ENCODE measurements around the gene CD99L2. TPM values are rescaled to one million over a fixed set of nuclear protein-coding genes. Genes with fewer than 3 reads are reported as not detected.

The CD99L2 gene
- total and polyA plus RNA-seq, 10 of the 15 experiments (the other 5 are each of a cell fraction or from before 2014, with no cell fraction given), result 1.1 to 22.9 (median 13.0) TPM

DNA sequence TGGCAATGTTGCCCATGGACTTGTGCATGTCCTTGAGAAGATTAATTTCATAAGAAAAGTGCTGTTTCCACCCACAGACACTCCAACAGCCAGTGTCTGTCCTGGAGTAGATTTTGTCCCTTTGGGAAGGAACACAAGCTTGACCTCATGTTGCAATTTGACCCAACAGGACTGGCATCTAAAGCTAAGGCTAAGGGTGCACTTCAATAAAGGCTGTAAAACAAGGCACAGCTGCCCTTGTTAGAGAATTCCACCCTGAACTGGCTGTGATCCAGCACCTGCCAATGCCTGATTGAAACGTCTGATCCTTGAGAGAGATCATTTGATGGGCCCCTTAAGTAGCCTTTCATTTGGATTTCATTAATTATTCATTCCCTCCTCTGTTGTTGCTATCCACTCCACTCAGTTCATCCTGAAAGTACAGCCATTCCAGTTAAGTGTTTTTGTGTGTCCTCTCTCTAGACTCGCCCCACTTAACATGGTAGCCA lies 56.2 kb downstream of the CD99L2 start:
- Histone ChIP-seq H3K36me3 (ENCODE audit: control insufficient read depth in 2 of 2, insufficient read depth in 2 of 2, low read length in 1 of 2) (no peaks in the 10 kb centered on the region), H3K79me2 (ENCODE audit: control insufficient read depth, insufficient read depth, low read length) (no peaks in the 10 kb centered on the region), H3K4me2 (ENCODE audit: control insufficient read depth, insufficient read depth) (no peak overlapping the region), H3K27me3 (replicated peaks in 1 of 2; ENCODE audit: control insufficient read depth in 2 of 2, insufficient read depth in 2 of 2, low read length in 1 of 2) (no peaks in the 10 kb centered on the region), H2AFZ (ENCODE audit: control insufficient read depth, low read depth, low read length) (no peak overlapping the region), H3K27ac (ENCODE audit: control insufficient read depth, insufficient read depth) (no peak overlapping the region), H3K9ac (ENCODE audit: control insufficient read depth, insufficient read depth, low read length) (no peak overlapping the region), H3K4me1 (ENCODE audit: control insufficient read depth, insufficient read depth, low read length) (no peaks in the 10 kb centered on the region), H3K4me3 (no peak overlapping the region), H3K9me3 (replicated peaks; ENCODE audit: control insufficient read depth, insufficient read depth, low read length) (no peaks in the 10 kb centered on the region), H4K20me1 (ENCODE audit: control insufficient read depth, insufficient read depth) (no peaks in the 10 kb centered on the region)
- 34% methylated on average over 2 of the region's 2 CpGs for WGBS (ENCODE audit: insufficient coverage, insufficient replicate concordance, low lambda C conversion rate, missing lambda C conversion rate)
- no peak for DNase-seq (ENCODE audit: low read depth, low spot score)
- SMC1A ChIA-PET (ENCODE audit: uncharacterized antibody, unreplicated experiment), result interaction anchor here (0.6 kb wide), 1 partner anchor 228 kb away, joined by 3 read pairs; no protein-coding TSS in a partner anchor
- POLR2A ChIA-PET, result no interaction called here
- TF ChIP-seq NFYA (IDR thresholded peaks at IDR 0.05; ENCODE audit: borderline replicate concordance, low read depth, low read length) (no peak), HDAC6 (IDR thresholded peaks at IDR 0.05; ENCODE audit: unreplicated experiment) (no peak), PAX8 (IDR thresholded peaks at IDR 0.05) (no peak), MTA3 (IDR thresholded peaks at IDR 0.05; ENCODE audit: borderline replicate concordance, low read length) (no peak), SKIL (IDR thresholded peaks at IDR 0.05; ENCODE audit: low read depth, poor library complexity, severe bottlenecking) (no peak), LARP7 (IDR thresholded peaks at IDR 0.05) (no peak)
- TF ChIP-seq, protein P1, sequence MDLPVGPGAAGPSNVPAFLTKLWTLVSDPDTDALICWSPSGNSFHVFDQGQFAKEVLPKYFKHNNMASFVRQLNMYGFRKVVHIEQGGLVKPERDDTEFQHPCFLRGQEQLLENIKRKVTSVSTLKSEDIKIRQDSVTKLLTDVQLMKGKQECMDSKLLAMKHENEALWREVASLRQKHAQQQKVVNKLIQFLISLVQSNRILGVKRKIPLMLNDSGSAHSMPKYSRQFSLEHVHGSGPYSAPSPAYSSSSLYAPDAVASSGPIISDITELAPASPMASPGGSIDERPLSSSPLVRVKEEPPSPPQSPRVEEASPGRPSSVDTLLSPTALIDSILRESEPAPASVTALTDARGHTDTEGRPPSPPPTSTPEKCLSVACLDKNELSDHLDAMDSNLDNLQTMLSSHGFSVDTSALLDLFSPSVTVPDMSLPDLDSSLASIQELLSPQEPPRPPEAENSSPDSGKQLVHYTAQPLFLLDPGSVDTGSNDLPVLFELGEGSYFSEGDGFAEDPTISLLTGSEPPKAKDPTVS (IDR thresholded peaks at IDR 0.05; ENCODE audit: low read depth, low read length), result no peak
- ATAC-seq, result no peak
- in situ Hi-C loops (cut with MboI), result no loop called here
- intact Hi-C loops (cut with micrococcal nuclease; ENCODE audit: unreplicated experiment), result no loop called here
- BruUV-seq (replicated peaks), result no TSS peak
- RAD21 ChIA-PET (ENCODE audit: unreplicated experiment), result no interaction called here
- CTCF ChIA-PET, result no interaction called here
- FAIRE-seq, result no peak

Measured in GM12878 (cell line).